DND-41 (cell line): ENCODE data around the gene MELK.

Experiments
- ATAC-seq: fragments of 200-7000 bp; cut with Tn5 transposase; 3 replicates; pipeline ENCODE4 v1.9.1; 2021; ENCODE audit warnings: low read depth; ENCODE audit not compliant: insufficient read depth
- DNase-seq: peaks from one replicate; pipeline ENCODE4 v3.0.0-alpha.2; 2020
- H2AFZ ChIP-seq: 2 replicates; pipeline ENCODE4 v1.6.0; 2012; ENCODE audit warnings: low read depth, low read length
- H3K27ac ChIP-seq: 2 replicates; pipeline ENCODE4 v1.5.1; 2012; ENCODE audit warnings: low read length, inconsistent platforms
- H3K27me3 ChIP-seq: fragments of 200-600 bp; sonication (generic); 2 replicates; pipeline ENCODE4 v1.6.0; 2012; ENCODE audit warnings: low read length, mild to moderate bottlenecking, inconsistent platforms; ENCODE audit not compliant: insufficient read depth, poor library complexity
- H3K36me3 ChIP-seq: 2 replicates; pipeline ENCODE4 v1.5.1; 2012; ENCODE audit warnings: low read length, inconsistent platforms; ENCODE audit not compliant: insufficient read depth
- H3K4me1 ChIP-seq: 2 replicates; pipeline ENCODE4 v1.5.1; 2012; ENCODE audit warnings: mild to moderate bottlenecking, low read length; ENCODE audit not compliant: insufficient read depth
- H3K4me2 ChIP-seq: 2 replicates; pipeline ENCODE4 v1.6.0; 2012; ENCODE audit warnings: mild to moderate bottlenecking, moderate library complexity, low read length, inconsistent platforms; ENCODE audit not compliant: insufficient read depth
- H3K4me3 ChIP-seq, 2 experiments: fragments of 200-600 bp in 1 of 2; shearing (Covaris generic) in 1 of 2; 2 replicates each; pipeline ENCODE4 v1.5.1; 2012 to 2016; ENCODE audit warnings: inconsistent platforms in 2 of 2, low read length in 2 of 2, mild to moderate bottlenecking in 2 of 2, low read depth in 1 of 2, moderate library complexity in 1 of 2
- H3K79me2 ChIP-seq: 2 replicates; pipeline ENCODE4 v1.6.0; 2012; ENCODE audit warnings: low read length, inconsistent platforms; ENCODE audit not compliant: insufficient read depth
- H3K9ac ChIP-seq: 2 replicates; pipeline ENCODE4 v1.6.0; 2012; ENCODE audit warnings: low read depth, mild to moderate bottlenecking, inconsistent platforms, low read length, moderate library complexity
- H3K9me3 ChIP-seq: 2 replicates; pipeline ENCODE4 v1.5.1; 2012; ENCODE audit warnings: low read length, moderate library complexity, mild to moderate bottlenecking, inconsistent platforms; ENCODE audit not compliant: insufficient read depth, severe bottlenecking
- H4K20me1 ChIP-seq: 2 replicates; pipeline ENCODE4 v1.6.0; 2012; ENCODE audit warnings: low read length; ENCODE audit not compliant: insufficient read depth
- CTCF ChIP-seq: IDR thresholded peaks from 2 replicates; pipeline ENCODE4 v1.5.1; 2012; ENCODE audit warnings: borderline replicate concordance, low read length, moderate library complexity, mild to moderate bottlenecking; ENCODE audit not compliant: poor library complexity, severe bottlenecking; ENCODE audit errors: extremely low read depth
- EZH2 ChIP-seq: IDR thresholded peaks from 3 replicates; pipeline ENCODE4 v1.6.1; 2012; ENCODE audit warnings: borderline replicate concordance, low read depth, mild to moderate bottlenecking, moderate library complexity, low read length, inconsistent platforms; ENCODE audit not compliant: severe bottlenecking

MELK gene

GRCh38 chr9:36713515-36714490 is 141.1 kb downstream of the MELK start:
- DNase-seq (no peak), ATAC-seq (no peak)
- Histone ChIP-seq H3K4me1 (no peaks in the 10 kb centered on the region), H3K27me3 (no peaks in the 10 kb centered on the region), H3K4me2 (no peak overlapping the region), H3K27ac (no peak overlapping the region), H4K20me1 (no peaks in the 10 kb centered on the region), H3K9ac (no peak overlapping the region), H3K79me2 (no peaks in the 10 kb centered on the region), H2AFZ (no peak overlapping the region), H3K36me3 (no peaks in the 10 kb centered on the region), H3K9me3 (no peaks in the 10 kb centered on the region), H3K4me3 (no peak overlapping the region)
- TF ChIP-seq EZH2 (no peak), CTCF (no peak)

DNA sequence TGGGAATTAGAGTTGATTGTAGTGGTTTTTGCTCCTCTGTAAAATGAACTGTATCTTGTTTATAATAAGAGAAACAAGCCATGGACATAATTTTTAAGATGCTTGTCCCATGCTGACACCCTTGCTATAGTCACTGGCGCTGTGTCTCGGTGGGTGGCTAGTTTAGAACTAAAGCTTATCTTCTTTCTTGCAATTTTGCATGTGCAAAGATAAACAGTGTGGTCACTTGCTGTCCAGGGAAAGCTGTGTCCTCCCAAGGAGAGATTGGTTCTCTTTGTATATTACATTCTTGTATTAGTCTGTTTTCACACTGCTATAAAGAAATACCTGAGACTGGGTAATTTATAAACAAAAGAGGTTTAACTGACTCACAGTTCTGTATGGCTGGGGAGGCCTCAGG is 143.8 kb downstream of the MELK start:
- ATAC-seq, result no peak
- H2AFZ ChIP-seq, result no peak overlapping the region
- H3K27me3 ChIP-seq, result no peaks in the 10 kb centered on the region
- no peak overlapping the region for H3K4me2 ChIP-seq
- DNase-seq, result no peak
- TF ChIP-seq CTCF (no peak), EZH2 (no peak)
- H3K36me3 ChIP-seq, result no peaks in the 10 kb centered on the region
- no peaks in the 10 kb centered on the region for H4K20me1 ChIP-seq
- H3K4me1 ChIP-seq, result no peaks in the 10 kb centered on the region
- no peak overlapping the region for H3K27ac ChIP-seq
- no peaks in the 10 kb centered on the region for H3K9me3 ChIP-seq
- no peak overlapping the region for H3K4me3 ChIP-seq
- H3K9ac ChIP-seq, result no peak overlapping the region
- no peaks in the 10 kb centered on the region for H3K79me2 ChIP-seq

DNA sequence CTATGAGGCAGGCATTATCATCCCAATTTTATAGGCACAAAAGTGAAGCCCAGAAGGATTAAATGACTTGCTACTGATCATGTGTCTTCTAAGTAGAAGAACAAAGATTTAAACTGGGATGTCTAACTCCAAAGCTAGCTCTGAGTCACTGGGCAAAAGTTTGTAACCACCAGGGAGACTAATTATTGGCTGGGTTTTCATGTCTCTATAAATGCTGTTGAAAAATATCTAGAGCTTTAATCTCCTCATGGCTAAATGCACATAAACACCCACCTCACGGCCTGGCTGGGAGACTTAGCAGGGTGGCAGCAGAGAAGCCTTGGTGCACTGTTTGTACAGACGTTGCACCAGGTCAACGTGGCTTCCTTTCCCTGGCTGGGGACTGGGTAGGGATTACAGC is 144.6 kb downstream of the MELK start:
- Histone ChIP-seq H4K20me1 (no peaks in the 10 kb centered on the region), H3K27ac (no peak overlapping the region), H3K27me3 (peaks cover 4% of the 10 kb centered on the region), H3K79me2 (no peaks in the 10 kb centered on the region), H3K9me3 (no peaks in the 10 kb centered on the region), H3K4me1 (no peaks in the 10 kb centered on the region), H2AFZ (no peak overlapping the region), H3K36me3 (no peaks in the 10 kb centered on the region), H3K4me3 (no peak overlapping the region), H3K4me2 (no peak overlapping the region), H3K9ac (no peak overlapping the region)
- no peak for DNase-seq
- ATAC-seq, result no peak
- TF ChIP-seq CTCF (no peak), EZH2 (no peak)
